GM19193 (cell line): ENCODE results near the gene NFKBIL1.

Experiments
- POLR2A ChIP-seq: IDR thresholded peaks from 4 replicates; pipeline ENCODE4 v1.6.1; 2011; ENCODE audit not compliant: insufficient read depth, insufficient read length; ENCODE audit errors: extremely low read depth

The NFKBIL1 gene

GRCh38 chr6:31572041-31572911 lies 24.9 kb downstream of the NFKBIL1 start, which contains the start of gene LTA:
Gene LTA, plus strand, starts transcription at chr6:31572289. Its CDS starts 454 bp downstream, at chr6:31572743.
- peak; percentile 92 for TF ChIP-seq POLR2A

GRCh38 chr6:31573239-31574105 lies 26.1 kb downstream of the NFKBIL1 start:
- TF ChIP-seq POLR2A = peak; percentile 9

GRCh38 chr6:31574106-31575061 lies 27.0 kb downstream of the NFKBIL1 start:
- peak; percentile 62 for TF ChIP-seq POLR2A

- peak; percentile 100 for TF ChIP-seq POLR2A
Measured at GRCh38 chr6:31575335-31575901, 28.0 kb downstream of the NFKBIL1 start, which contains the start of gene TNF. Gene TNF, plus strand, starts transcription at chr6:31575565. Its CDS starts 177 bp downstream, at chr6:31575742.

- TF ChIP-seq POLR2A = no peak
Measured at GRCh38 chr6:31575952-31576685, 28.7 kb downstream of the NFKBIL1 start.

- TF ChIP-seq POLR2A = peak; percentile 72
Measured at GRCh38 chr6:31576897-31577578, 29.6 kb downstream of the NFKBIL1 start.

- TF ChIP-seq POLR2A = no peak
Measured at GRCh38 chr6:31577579-31577966, 30.2 kb downstream of the NFKBIL1 start.

- peak; percentile 45 for TF ChIP-seq POLR2A
Measured at GRCh38 chr6:31578184-31579118, 31.0 kb downstream of the NFKBIL1 start.

- TF ChIP-seq POLR2A = no peak
Measured at GRCh38 chr6:31579119-31579505, 31.7 kb downstream of the NFKBIL1 start.

- peak; percentile 34 for TF ChIP-seq POLR2A
Measured at GRCh38 chr6:31579546-31580437, 32.4 kb downstream of the NFKBIL1 start.

- no peak for TF ChIP-seq POLR2A
Measured at GRCh38 chr6:31580438-31580740, 33.0 kb downstream of the NFKBIL1 start.

- peak; percentile 74 for TF ChIP-seq POLR2A
Measured at GRCh38 chr6:31580807-31581433, 33.5 kb downstream of the NFKBIL1 start.
